ENCODE measurements around the gene HES6.

DNA sequence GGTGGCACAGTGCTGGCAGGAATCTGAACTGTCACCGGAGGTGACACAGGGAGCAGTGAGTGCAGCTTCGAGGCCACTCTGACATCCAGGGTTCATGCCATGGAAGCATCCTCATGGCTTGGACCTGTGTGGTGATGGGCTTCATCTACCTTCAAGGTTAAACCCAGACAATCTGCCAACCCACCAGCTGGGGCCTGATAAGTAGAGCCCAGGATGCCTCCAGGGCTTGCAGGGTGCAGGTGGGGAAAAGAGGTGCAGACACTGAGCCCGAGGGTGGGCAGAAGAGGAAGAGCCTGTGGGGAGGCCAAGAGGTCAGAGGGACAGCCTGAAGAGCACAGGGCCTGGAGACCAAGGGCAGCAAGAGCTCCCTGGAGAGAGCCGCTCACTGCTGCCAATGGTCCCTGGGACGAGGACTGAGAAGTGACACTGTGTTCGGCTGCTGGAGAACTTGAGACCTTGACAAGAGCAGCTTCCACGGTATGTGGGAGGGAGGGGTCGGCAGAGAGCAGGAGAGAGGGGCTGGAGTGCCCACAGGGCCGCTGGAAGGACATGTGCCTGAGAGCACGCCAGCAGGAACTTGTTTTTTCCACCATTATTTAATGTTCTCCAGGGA is 8.1 kb upstream of the HES6 start:
- TF ChIP-seq, protein P1, sequence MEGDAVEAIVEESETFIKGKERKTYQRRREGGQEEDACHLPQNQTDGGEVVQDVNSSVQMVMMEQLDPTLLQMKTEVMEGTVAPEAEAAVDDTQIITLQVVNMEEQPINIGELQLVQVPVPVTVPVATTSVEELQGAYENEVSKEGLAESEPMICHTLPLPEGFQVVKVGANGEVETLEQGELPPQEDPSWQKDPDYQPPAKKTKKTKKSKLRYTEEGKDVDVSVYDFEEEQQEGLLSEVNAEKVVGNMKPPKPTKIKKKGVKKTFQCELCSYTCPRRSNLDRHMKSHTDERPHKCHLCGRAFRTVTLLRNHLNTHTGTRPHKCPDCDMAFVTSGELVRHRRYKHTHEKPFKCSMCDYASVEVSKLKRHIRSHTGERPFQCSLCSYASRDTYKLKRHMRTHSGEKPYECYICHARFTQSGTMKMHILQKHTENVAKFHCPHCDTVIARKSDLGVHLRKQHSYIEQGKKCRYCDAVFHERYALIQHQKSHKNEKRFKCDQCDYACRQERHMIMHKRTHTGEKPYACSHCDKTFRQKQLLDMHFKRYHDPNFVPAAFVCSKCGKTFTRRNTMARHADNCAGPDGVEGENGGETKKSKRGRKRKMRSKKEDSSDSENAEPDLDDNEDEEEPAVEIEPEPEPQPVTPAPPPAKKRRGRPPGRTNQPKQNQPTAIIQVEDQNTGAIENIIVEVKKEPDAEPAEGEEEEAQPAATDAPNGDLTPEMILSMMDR (IDR thresholded peaks at IDR 0.05): no peak
- TF ChIP-seq POLR2A (IDR thresholded peaks at IDR 0.05): no peak
